A673 (cell line): Measurements from ENCODE around the gene AREG. TPM values are rescaled to one million over a fixed set of nuclear protein-coding genes. Genes with fewer than 3 reads are reported as not detected.

Experiments used
- BruUV-seq: library from RNA; stranded (reverse); fragments of 400-500 nt; replicated peaks from 2 replicates; lab custom pipeline; 2021; lab: Mats Ljungman, UMichigan
- CTCF ChIA-PET: fragments of 300-600 bp; sonication (Branson Sonifier 250); formaldehyde crosslinking; loops from one replicate; lab custom pipeline; 2022; ENCODE audit warnings: antibody characterized with exemption; lab: Charles Lee
- POLR2A ChIA-PET: fragments of 300-600 bp; sonication (Branson Sonifier 250); formaldehyde crosslinking; loops from one replicate; lab custom pipeline; 2022; ENCODE audit warnings: antibody characterized with exemption; ENCODE audit not compliant: low non-redundant PET; lab: Charles Lee
- DNase-seq: peaks from one replicate; pipeline ENCODE4 v3.0.0-alpha.2; 2015; ENCODE audit warnings: low spot score
- H3K27ac ChIP-seq: fragments of 200-600 bp; sonication (generic); 2 replicates; pipeline ENCODE4 v1.5.1; 2016; ENCODE audit warnings: mixed run types, low read depth, mild to moderate bottlenecking, mixed read lengths, antibody characterized with exemption, low read length; ENCODE audit not compliant: poor library complexity, severe bottlenecking
- H3K27me3 ChIP-seq: fragments of 200-600 bp; sonication (generic); replicated peaks from 2 replicates; pipeline ENCODE4 v1.6.1; 2017; ENCODE audit warnings: mixed run types, low read depth, mild to moderate bottlenecking, mixed read lengths, antibody characterized with exemption, low read length; ENCODE audit not compliant: insufficient read depth, poor library complexity
- H3K36me3 ChIP-seq: fragments of 200-600 bp; sonication (generic); 2 replicates; pipeline ENCODE4 v1.6.1; 2016; ENCODE audit warnings: mixed run types, mild to moderate bottlenecking, mixed read lengths, antibody characterized with exemption, low read length; ENCODE audit not compliant: insufficient read depth, poor library complexity, severe bottlenecking
- H3K4me1 ChIP-seq: fragments of 200-600 bp; sonication (generic); 2 replicates; pipeline ENCODE4 v1.6.1; 2017; ENCODE audit warnings: mixed run types, mild to moderate bottlenecking, mixed read lengths, antibody characterized with exemption, low read length; ENCODE audit not compliant: insufficient read depth, poor library complexity, severe bottlenecking
- H3K4me3 ChIP-seq: fragments of 200-600 bp; sonication (generic); 2 replicates; pipeline ENCODE4 v1.5.1; 2016; ENCODE audit warnings: low read depth, mixed run types, mild to moderate bottlenecking, mixed read lengths, low read length; ENCODE audit not compliant: poor library complexity, severe bottlenecking
- H3K9me3 ChIP-seq: fragments of 200-600 bp; sonication (generic); 2 replicates; pipeline ENCODE4 v1.6.1; 2016; ENCODE audit warnings: mixed run types, low read depth, mild to moderate bottlenecking, mixed read lengths, antibody characterized with exemption, low read length; ENCODE audit not compliant: poor library complexity, severe bottlenecking
- CTCF ChIP-seq: fragments of 300-800, 200-600 bp; sonication (generic); conservative IDR thresholded peaks from 2 replicates; pipeline ENCODE4 v1.5.1; 2017; ENCODE audit warnings: low read depth, mild to moderate bottlenecking, antibody characterized with exemption, low read length, moderate library complexity, mixed read lengths
- EZH2 ChIP-seq: fragments of 200-600 bp; sonication (generic); IDR thresholded peaks from 2 replicates; pipeline ENCODE4 v1.6.1; 2017; ENCODE audit warnings: borderline replicate concordance, low read depth, mild to moderate bottlenecking, mixed read lengths, antibody characterized with exemption, low read length; ENCODE audit not compliant: poor library complexity, severe bottlenecking
- intact Hi-C: fragments of 100-400 bp; cut with micrococcal nuclease; formaldehyde crosslinking; loops from one replicate; pipeline ENCODE4 v1.10.0; 2022; ENCODE audit not compliant: unreplicated experiment
- total RNA-seq: library from RNA; stranded (reverse); gene quantifications from 2 replicates; pipeline ENCODE4 v1.2.3, GENCODE V29; 2021

The AREG gene
- total RNA-seq, 1 experiment from 2014 or later = not detected

DNA sequence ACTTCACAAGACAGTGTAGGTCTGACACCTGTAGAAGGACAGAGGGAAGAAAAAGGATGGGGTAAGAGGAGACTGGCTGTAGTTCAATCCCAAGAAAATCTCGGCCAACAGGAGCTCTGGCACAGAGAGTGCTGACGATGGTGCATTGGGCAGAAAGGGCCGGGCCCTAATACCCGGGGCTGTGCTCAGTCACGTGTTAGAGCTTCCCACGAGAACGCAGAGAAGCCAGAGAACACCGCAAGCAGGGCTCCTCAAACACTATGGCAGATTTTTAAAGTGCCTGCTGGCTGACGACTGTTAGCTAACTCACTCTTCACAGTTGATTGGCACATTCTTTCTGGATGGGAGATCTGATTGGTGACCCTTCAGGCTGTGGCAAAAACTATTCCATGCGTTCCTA lies 44.5 kb upstream of the AREG start:
- Histone ChIP-seq H3K27me3 (no peaks in the 10 kb centered on the region), H3K4me1 (no peaks in the 10 kb centered on the region), H3K9me3 (no peaks in the 10 kb centered on the region), H3K27ac (no peak overlapping the region), H3K36me3 (no peaks in the 10 kb centered on the region), H3K4me3 (no peak overlapping the region)
- no peak for DNase-seq
- CTCF ChIA-PET = no interaction called here
- BruUV-seq = no TSS peak
- intact Hi-C loops = no loop called here
- TF ChIP-seq EZH2 = no peak
- TF ChIP-seq CTCF = no peak
- POLR2A ChIA-PET = no interaction called here

DNA sequence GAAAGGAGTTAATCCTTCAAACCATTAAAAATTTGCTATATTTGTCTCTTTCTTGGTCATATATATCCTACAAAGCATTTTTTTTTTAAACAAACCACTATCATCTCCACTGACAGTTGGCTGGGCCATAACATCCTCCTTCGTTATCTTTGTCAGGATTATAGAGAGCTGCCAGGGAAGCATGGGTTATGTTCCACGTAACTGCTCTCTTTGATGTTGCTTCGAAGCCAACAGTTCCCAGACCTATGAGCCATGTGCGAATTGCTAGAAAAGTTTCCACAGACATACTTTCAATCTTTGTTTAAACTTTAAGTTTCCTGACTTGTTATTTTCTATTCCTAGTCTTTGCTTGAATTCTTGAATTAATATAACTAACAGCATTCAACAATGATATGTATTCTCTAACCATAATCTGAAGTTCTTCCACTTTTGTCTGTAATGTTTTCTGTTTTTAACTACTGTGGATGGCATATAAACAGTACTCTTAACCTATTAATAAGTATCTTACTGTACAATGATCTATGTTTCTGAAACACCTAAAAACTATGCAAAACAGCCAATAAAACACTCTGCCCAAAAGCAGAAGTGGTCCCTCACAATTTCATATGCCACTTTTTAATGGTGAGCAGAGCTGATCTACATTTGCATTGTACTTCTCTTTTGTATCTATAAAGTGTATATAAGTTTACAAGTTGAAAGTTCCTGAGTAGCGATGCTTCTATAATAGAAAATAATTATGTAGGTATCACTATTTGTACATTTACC lies 42.1 kb upstream of the AREG start:
- no TSS peak for BruUV-seq
- no peak for DNase-seq
- Histone ChIP-seq H3K9me3 (no peaks in the 10 kb centered on the region), H3K27me3 (no peaks in the 10 kb centered on the region), H3K27ac (no peak overlapping the region), H3K4me3 (no peak overlapping the region), H3K36me3 (no peaks in the 10 kb centered on the region), H3K4me1 (no peaks in the 10 kb centered on the region)
- intact Hi-C loops = no loop called here
- TF ChIP-seq CTCF (no peak), EZH2 (no peak)
- ChIA-PET CTCF (no interaction called here), POLR2A (no interaction called here)

DNA sequence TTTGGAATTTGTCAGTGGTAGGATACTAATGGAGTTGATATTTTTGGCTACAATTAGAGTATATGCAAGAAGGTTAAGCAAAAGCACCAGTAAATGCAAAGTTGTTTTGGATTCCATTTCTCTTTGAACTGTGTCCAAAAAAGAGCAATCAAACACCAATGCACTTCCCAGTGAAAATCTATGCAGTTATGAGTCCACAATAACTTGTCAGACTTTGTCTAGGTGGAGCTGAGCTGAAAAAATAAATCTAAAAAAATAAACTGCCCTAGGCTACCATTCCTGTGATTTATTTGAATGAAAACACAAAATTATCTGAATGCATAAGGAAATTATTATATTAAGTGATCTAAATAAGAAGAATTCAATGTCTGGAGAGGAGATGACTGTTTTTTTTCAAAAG lies 37.0 kb upstream of the AREG start:
- POLR2A ChIA-PET = no interaction called here
- TF ChIP-seq CTCF = no peak
- no peak for TF ChIP-seq EZH2

More for the DNA sequence above, 37.0 kb upstream of the AREG start:
- Histone ChIP-seq H3K27me3 (no peaks in the 10 kb centered on the region), H3K4me1 (no peaks in the 10 kb centered on the region), H3K27ac (no peak overlapping the region), H3K36me3 (no peaks in the 10 kb centered on the region), H3K4me3 (no peak overlapping the region), H3K9me3 (no peaks in the 10 kb centered on the region)
- no peak for DNase-seq
- intact Hi-C loops = no loop called here
- BruUV-seq = no TSS peak
- CTCF ChIA-PET = no interaction called here
